ENCODE results near the gene GJB6.

GJB6 gene

DNA sequence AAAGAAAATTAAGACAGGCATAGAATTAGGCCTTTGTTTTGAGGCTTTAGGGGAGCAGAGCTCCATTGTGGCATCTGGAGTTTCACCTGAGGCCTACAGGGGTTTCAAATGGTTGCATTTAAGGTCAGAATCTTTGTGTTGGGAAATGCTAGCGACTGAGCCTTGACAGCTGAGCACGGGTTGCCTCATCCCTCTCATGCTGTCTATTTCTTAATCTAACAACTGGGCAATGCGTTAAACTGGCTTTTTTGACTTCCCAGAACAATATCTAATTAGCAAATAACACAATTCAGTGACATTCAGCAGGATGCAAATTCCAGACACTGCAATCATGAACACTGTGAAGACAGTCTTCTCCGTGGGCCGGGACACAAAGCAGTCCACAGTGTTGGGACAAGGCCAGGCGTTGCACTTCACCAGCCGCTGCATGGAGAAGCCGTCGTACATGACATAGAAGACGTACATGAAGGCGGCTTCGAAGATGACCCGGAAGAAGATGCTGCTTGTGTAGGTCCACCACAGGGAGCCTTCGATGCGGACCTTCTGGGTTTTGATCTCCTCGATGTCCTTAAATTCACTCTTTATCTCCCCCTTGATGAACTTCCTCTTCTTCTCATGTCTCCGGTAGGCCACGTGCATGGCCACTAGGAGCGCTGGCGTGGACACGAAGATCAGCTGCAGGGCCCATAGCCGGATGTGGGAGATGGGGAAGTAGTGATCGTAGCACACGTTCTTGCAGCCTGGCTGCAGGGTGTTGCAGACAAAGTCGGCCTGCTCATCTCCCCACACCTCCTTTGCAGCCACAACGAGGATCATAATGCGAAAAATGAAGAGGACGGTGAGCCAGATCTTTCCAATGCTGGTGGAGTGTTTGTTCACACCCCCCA is 43.2 kb downstream of the GJB6 start (continued):
- TF ChIP-seq, protein P1, sequence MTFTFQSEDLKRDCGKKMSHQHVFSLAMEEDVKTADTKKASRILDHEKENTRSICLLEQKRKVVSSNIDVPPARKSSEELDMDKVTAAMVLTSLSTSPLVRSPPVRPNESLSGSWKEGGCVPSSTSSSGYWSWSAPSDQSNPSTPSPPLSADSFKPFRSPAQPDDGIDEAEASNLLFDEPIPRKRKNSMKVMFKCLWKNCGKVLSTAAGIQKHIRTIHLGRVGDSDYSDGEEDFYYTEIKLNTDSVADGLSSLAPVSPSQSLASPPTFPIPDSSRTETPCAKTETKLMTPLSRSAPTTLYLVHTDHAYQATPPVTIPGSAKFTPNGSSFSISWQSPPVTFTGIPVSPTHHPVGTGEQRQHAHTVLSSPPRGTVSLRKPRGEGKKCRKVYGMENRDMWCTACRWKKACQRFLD (tag by site-specific recombination; IDR thresholded peaks at IDR 0.05): no peak
- TF ChIP-seq ZNF202 (tag by site-specific recombination; IDR thresholded peaks at IDR 0.05; ENCODE audit: borderline replicate concordance) (no peak), ZNF37A (tag by site-specific recombination; IDR thresholded peaks at IDR 0.05) (no peak), ZNF768 (tag by site-specific recombination; IDR thresholded peaks at IDR 0.05) (no peak)

DNA sequence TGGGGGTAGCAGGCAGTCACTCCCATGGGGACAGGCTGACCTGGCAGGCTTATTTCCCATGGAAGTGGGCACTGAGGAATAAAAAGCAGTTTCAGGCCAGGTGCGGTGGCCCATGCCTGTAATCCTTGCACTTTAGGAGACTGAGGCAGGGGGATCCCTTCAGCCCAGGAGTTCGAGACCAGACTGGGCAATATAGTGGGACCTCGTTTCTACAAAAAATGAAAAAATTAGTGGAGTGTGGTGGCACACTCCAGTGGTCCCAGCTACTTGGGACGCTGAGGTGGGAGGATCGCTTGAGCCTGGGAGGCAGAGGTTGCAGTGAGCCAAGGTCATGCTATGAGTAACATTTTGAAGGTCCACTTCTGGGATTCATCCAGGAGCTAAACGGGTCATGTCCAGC is 45.3 kb downstream of the GJB6 start:
- no peak for TF ChIP-seq ZNF624 (tag by site-specific recombination; IDR thresholded peaks at IDR 0.05)
- no peak for TF ChIP-seq ZNF423 (tag by site-specific recombination; IDR thresholded peaks at IDR 0.05)
- no peak for TF ChIP-seq ZNF426 (tag by site-specific recombination; IDR thresholded peaks at IDR 0.05)
- TF ChIP-seq, protein P2, sequence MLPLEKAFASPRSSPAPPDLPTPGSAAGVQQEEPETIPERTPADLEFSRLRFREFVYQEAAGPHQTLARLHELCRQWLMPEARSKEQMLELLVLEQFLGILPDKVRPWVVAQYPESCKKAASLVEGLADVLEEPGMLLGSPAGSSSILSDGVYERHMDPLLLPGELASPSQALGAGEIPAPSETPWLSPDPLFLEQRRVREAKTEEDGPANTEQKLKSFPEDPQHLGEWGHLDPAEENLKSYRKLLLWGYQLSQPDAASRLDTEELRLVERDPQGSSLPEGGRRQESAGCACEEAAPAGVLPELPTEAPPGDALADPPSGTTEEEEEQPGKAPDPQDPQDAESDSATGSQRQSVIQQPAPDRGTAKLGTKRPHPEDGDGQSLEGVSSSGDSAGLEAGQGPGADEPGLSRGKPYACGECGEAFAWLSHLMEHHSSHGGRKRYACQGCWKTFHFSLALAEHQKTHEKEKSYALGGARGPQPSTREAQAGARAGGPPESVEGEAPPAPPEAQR (tag by site-specific recombination; IDR thresholded peaks at IDR 0.05): no peak
- H3K36me3 ChIP-seq (ENCODE audit: control insufficient read depth in 2 of 2, insufficient read depth in 1 of 2, low read length in 2 of 2): peaks cover 0 to 29% of the 10 kb centered on the region in 2 experiments; a peak in 1 of 3 replicates
- ChIA-PET CTCF (interaction anchor here (0.9 to 1.0 kb wide), 2 partner anchors 11 to 305 kb away, joined by 3 to 5 read pairs; no protein-coding TSS in a partner anchor), POLR2A (no interaction called here)
- H3K4me3 ChIP-seq (ENCODE audit: low read depth, low read length): no peak overlapping the region
- H3K4me1 ChIP-seq (ENCODE audit: control insufficient read depth, insufficient read depth, low read length): no peaks in the 10 kb centered on the region
- no peaks in the 10 kb centered on the region for H3K9me3 ChIP-seq (ENCODE audit: control insufficient read depth, insufficient read depth, low read depth, low read length)
- H3K27ac ChIP-seq (ENCODE audit: extremely low read depth, low read depth, low read length): no peak overlapping the region

DNA sequence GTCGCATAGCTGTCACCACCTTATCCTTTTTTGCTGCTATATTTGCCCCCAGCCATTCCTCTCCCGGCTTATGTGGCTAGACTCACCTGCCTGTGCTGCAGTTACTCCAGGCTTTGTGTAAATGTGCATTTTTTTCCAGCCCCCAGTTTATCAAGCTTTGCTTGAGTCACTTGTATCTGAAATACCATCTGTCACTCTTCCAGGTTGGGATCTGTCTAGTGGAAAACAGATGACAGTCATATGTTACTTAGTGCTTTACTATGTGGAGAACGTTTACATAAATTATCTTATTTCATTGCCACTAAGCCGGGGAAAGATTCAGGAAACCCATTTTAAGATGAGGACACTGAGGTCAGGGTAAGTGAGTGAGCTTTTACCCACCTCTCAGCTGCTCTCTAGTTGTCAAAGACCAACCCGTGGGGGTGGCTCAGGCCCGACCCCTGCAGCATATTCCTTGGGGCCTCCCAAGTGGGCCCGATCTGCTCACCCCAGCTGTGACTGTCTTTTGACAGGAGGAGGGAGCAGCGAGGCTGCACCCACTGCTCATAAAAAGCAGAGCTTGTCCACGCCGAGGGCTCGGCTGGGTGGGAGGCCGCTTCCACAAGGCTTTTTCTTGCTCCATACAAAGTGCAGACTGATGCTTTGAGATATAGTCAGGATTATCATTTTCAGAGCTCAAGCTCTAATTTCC is 46.6 kb downstream of the GJB6 start:
- ChIA-PET POLR2A (no interaction called here), CTCF (interaction anchor here (0.6 to 2.1 kb wide), 6 partner anchors 12 to 518 kb away, joined by 3 to 7 read pairs (median 4); partner anchors contain the start of genes GJA3 and IL17D)
- no peak for TF ChIP-seq SP3 (tag by site-specific recombination; IDR thresholded peaks at IDR 0.05)
- no peak for TF ChIP-seq SCRT2 (tag by site-specific recombination; IDR thresholded peaks at IDR 0.05)
- no peak for TF ChIP-seq RBAK (tag by site-specific recombination; IDR thresholded peaks at IDR 0.05)
- TF ChIP-seq OSR2 (tag by site-specific recombination; IDR thresholded peaks at IDR 0.05): no peak
- TF ChIP-seq ZNF624 (tag by site-specific recombination; IDR thresholded peaks at IDR 0.05): no peak
- no peak for TF ChIP-seq ZSCAN30 (tag by site-specific recombination; IDR thresholded peaks at IDR 0.05)
- no peak for TF ChIP-seq ZNF701 (tag by site-specific recombination; IDR thresholded peaks at IDR 0.05)
- no peak for TF ChIP-seq BCL11B (tag by site-specific recombination; IDR thresholded peaks at IDR 0.05; ENCODE audit: low read depth)
- TF ChIP-seq ZBTB7A (tag by site-specific recombination; IDR thresholded peaks at IDR 0.05; ENCODE audit: low read depth): no peak
- TF ChIP-seq, protein P3, sequence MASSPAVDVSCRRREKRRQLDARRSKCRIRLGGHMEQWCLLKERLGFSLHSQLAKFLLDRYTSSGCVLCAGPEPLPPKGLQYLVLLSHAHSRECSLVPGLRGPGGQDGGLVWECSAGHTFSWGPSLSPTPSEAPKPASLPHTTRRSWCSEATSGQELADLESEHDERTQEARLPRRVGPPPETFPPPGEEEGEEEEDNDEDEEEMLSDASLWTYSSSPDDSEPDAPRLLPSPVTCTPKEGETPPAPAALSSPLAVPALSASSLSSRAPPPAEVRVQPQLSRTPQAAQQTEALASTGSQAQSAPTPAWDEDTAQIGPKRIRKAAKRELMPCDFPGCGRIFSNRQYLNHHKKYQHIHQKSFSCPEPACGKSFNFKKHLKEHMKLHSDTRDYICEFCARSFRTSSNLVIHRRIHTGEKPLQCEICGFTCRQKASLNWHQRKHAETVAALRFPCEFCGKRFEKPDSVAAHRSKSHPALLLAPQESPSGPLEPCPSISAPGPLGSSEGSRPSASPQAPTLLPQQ (tag by site-specific recombination; IDR thresholded peaks at IDR 0.05): no peak
- TF ChIP-seq ZNF571 (tag by site-specific recombination; IDR thresholded peaks at IDR 0.05): no peak
- no peak for TF ChIP-seq ZNF433 (tag by site-specific recombination; IDR thresholded peaks at IDR 0.05; ENCODE audit: low read depth)
- TF ChIP-seq REPIN1 (tag by site-specific recombination; IDR thresholded peaks at IDR 0.05; ENCODE audit: low read depth): no peak
- no peak for TF ChIP-seq ZNF311 (tag by site-specific recombination; IDR thresholded peaks at IDR 0.05; ENCODE audit: borderline replicate concordance)
- TF ChIP-seq, protein P4, sequence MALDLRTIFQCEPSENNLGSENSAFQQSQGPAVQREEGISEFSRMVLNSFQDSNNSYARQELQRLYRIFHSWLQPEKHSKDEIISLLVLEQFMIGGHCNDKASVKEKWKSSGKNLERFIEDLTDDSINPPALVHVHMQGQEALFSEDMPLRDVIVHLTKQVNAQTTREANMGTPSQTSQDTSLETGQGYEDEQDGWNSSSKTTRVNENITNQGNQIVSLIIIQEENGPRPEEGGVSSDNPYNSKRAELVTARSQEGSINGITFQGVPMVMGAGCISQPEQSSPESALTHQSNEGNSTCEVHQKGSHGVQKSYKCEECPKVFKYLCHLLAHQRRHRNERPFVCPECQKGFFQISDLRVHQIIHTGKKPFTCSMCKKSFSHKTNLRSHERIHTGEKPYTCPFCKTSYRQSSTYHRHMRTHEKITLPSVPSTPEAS (tag by site-specific recombination; IDR thresholded peaks at IDR 0.05): no peak
- no peak for TF ChIP-seq ZNF48 (tag by site-specific recombination; IDR thresholded peaks at IDR 0.05)
- no peak for TF ChIP-seq ZNF155 (tag by site-specific recombination; IDR thresholded peaks at IDR 0.05)
- TF ChIP-seq ZNF184 (tag by site-specific recombination; IDR thresholded peaks at IDR 0.05): no peak
- TF ChIP-seq ZNF473 (tag by site-specific recombination; IDR thresholded peaks at IDR 0.05): no peak
- H3K9me3 ChIP-seq (ENCODE audit: control insufficient read depth, insufficient read depth, low read depth, low read length): no peaks in the 10 kb centered on the region
- no peak overlapping the region for H3K27ac ChIP-seq (ENCODE audit: extremely low read depth, low read depth, low read length)
- H3K36me3 ChIP-seq (ENCODE audit: control insufficient read depth in 2 of 2, insufficient read depth in 1 of 2, low read length in 2 of 2): peaks cover 0 to 27% of the 10 kb centered on the region in 2 experiments; a peak in 1 of 3 replicates
- no peaks in the 10 kb centered on the region for H3K4me1 ChIP-seq (ENCODE audit: control insufficient read depth, insufficient read depth, low read length)
- no peak overlapping the region for H3K4me3 ChIP-seq (ENCODE audit: low read depth, low read length)
